SU-DHL-6 (cell line): Measurements from ENCODE around the gene KNDC1.
"Not testable (repeated sequence)": the region's sequence is repeated elsewhere in the genome, so short reads cannot be mapped to it uniquely, and the experiment has no call there.

Source experiments
- H2AFZ ChIP-seq: fragments of 200-600 bp; sonication (generic); 2 replicates; pipeline ENCODE4 v1.6.1; 2014; ENCODE audit warnings: low read depth, mild to moderate bottlenecking, moderate library complexity, mixed read lengths, antibody characterized with exemption, low read length; ENCODE audit not compliant: severe bottlenecking
- H3F3A ChIP-seq: fragments of 200-600 bp; shearing (Covaris generic); 2 replicates; pipeline ENCODE4 v1.6.0; 2016; ENCODE audit warnings: antibody characterized with exemption, mild to moderate bottlenecking; ENCODE audit not compliant: insufficient read depth
- H3K27ac ChIP-seq: fragments of 200-600 bp; sonication (generic); 2 replicates; pipeline ENCODE4 v1.5.1; 2016; ENCODE audit warnings: low read depth, mild to moderate bottlenecking, low read length, moderate library complexity, mixed read lengths
- H3K27me3 ChIP-seq: fragments of 200-600 bp; sonication (generic), shearing (Covaris generic); 2 replicates; pipeline ENCODE4 v1.6.0; 2014; ENCODE audit warnings: mild to moderate bottlenecking, low read length
- H3K36me3 ChIP-seq: fragments of 200-600 bp; sonication (generic); 2 replicates; pipeline ENCODE4 v1.6.1; 2014; ENCODE audit warnings: mild to moderate bottlenecking, low read length, mixed read lengths
- H3K4me2 ChIP-seq: fragments of 300-600, 200-600 bp; shearing (Covaris generic), sonication (generic); 2 replicates; pipeline ENCODE4 v1.6.0; 2014; ENCODE audit warnings: low read length, low read depth, mild to moderate bottlenecking; ENCODE audit not compliant: poor library complexity, severe bottlenecking
- H3K4me3 ChIP-seq: fragments of 200-600 bp; sonication (generic); 2 replicates; pipeline ENCODE4 v1.5.1; 2014; ENCODE audit warnings: antibody characterized with exemption, low read length, mild to moderate bottlenecking, mixed read lengths; ENCODE audit not compliant: insufficient read depth, poor library complexity, severe bottlenecking
- H3K79me2 ChIP-seq: fragments of 200-600 bp; sonication (generic); 2 replicates; pipeline ENCODE4 v1.6.1; 2014; ENCODE audit warnings: mild to moderate bottlenecking, low read length, moderate library complexity; ENCODE audit not compliant: insufficient read depth
- H3K9ac ChIP-seq: fragments of 200-600 bp; sonication (generic); 2 replicates; pipeline ENCODE4 v1.7.0; 2014; ENCODE audit warnings: mild to moderate bottlenecking, low read length
- H3K9me2 ChIP-seq: fragments of 200-600 bp; sonication (generic); replicated peaks from 2 replicates; pipeline ENCODE4 v1.6.1; 2014; ENCODE audit warnings: low read length; ENCODE audit not compliant: insufficient read depth
- H3K9me3 ChIP-seq: fragments of 200-600 bp; sonication (generic); 2 replicates; pipeline ENCODE4 v1.6.1; 2014; ENCODE audit warnings: low read length, mixed read lengths; ENCODE audit not compliant: insufficient read depth
- H4K20me1 ChIP-seq: fragments of 200-600 bp; sonication (generic); 2 replicates; pipeline ENCODE4 v1.6.1; 2014; ENCODE audit warnings: low read depth, mild to moderate bottlenecking, antibody characterized with exemption, low read length, moderate library complexity, mixed read lengths
- EZH2phosphoT487 ChIP-seq: fragments of 200-600 bp; sonication (generic), shearing (Covaris generic); conservative IDR thresholded peaks from 2 replicates; pipeline ENCODE4 v1.6.1; 2018; ENCODE audit warnings: mild to moderate bottlenecking, antibody characterized with exemption, low read length, moderate library complexity, mixed read lengths
- TF ChIP-seq, protein P1 (sequence below): fragments of 200-600 bp; sonication (generic); IDR thresholded peaks from one replicate; pipeline ENCODE4 v1.5.1; 2017; ENCODE audit warnings: antibody characterized with exemption, mild to moderate bottlenecking, low read length, moderate library complexity; ENCODE audit not compliant: insufficient read depth, poor library complexity, severe bottlenecking

KNDC1 gene

DNA sequence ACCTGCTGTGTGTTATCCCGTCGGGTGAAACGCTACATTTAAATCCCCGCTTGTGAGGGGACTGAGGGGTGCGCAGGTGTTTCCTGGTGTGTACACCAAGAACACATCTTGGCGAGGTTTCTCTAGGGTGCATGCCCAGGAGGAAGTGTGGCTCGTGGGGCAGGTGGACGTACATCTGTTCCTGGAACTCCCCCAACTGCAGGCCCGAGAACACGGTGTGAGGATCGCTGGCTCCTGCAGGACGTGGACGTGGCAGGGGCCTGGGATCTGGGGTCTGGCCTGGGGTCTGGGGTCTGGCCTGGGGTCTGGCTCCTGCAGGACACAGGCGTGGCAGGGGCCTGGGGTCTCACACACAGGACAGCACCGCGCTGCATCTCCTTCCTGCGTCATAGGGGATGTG, 10.1 kb downstream of the KNDC1 start:
- Histone ChIP-seq H3K79me2 (no peaks in the 10 kb centered on the region), H3K9me2 (no peaks in the 10 kb centered on the region), H3K27ac (no peak overlapping the region), H3K4me3 (no peak overlapping the region), H3K9ac (no peak overlapping the region), H3K27me3 (no peaks in the 10 kb centered on the region), H2AFZ (no peak overlapping the region), H3K9me3 (no peaks in the 10 kb centered on the region), H3K36me3 (no peaks in the 10 kb centered on the region), H3K4me2 (no peak overlapping the region), H3F3A (no peaks in the 10 kb centered on the region), H4K20me1 (no peaks in the 10 kb centered on the region)
- TF ChIP-seq, protein P1, sequence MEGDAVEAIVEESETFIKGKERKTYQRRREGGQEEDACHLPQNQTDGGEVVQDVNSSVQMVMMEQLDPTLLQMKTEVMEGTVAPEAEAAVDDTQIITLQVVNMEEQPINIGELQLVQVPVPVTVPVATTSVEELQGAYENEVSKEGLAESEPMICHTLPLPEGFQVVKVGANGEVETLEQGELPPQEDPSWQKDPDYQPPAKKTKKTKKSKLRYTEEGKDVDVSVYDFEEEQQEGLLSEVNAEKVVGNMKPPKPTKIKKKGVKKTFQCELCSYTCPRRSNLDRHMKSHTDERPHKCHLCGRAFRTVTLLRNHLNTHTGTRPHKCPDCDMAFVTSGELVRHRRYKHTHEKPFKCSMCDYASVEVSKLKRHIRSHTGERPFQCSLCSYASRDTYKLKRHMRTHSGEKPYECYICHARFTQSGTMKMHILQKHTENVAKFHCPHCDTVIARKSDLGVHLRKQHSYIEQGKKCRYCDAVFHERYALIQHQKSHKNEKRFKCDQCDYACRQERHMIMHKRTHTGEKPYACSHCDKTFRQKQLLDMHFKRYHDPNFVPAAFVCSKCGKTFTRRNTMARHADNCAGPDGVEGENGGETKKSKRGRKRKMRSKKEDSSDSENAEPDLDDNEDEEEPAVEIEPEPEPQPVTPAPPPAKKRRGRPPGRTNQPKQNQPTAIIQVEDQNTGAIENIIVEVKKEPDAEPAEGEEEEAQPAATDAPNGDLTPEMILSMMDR: no peak
- TF ChIP-seq EZH2phosphoT487: no peak

DNA sequence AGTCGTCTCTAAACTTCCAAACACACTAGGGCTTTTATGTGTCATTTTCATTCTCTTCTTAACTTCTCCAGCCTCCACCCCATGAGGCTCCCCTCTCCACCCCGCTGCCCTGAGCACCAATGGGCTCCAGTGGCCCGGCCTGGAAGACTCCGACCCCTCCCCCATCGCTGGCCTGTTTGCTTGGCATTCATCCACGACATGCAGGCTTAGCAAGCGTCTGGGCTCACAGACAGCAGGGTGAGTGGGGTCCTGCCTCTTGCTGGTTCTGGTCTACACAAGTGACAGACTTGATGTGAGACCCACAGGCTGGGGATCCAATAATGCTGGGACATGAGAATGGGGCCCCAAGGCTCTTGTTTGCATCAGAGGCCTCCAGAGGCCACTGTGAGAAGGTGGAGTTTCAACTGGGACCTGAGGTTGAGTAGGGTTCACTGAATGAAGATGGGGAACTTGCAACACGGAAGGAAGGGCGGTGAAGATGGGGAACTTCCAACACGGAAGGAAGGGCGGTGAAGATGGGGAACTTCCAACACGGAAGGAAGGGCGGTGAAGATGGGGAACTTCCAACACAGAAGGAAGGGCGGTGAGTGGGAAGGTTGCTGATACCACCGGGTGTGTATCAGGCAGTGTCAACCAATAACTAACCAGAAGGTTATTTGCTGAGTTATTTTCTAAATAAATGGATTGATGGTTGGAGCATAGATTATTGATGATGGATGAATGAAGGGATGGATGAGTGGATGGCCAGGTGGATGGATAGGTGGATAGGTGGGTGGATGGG, 14.0 kb downstream of the KNDC1 start:
- TF ChIP-seq, protein P1: no peak
- TF ChIP-seq EZH2phosphoT487: no peak
- peaks cover 12% of the 10 kb centered on the region; the same call in 1 of the 2 replicates for H3K9me3 ChIP-seq
- no peak overlapping the region for H3K9ac ChIP-seq
- H4K20me1 ChIP-seq: no peaks in the 10 kb centered on the region
- H3K9me2 ChIP-seq: no peaks in the 10 kb centered on the region
- no peaks in the 10 kb centered on the region for H3K79me2 ChIP-seq
- H2AFZ ChIP-seq: no peak overlapping the region
- H3K27ac ChIP-seq: no peak overlapping the region
- no peaks in the 10 kb centered on the region for H3K36me3 ChIP-seq
- no peaks in the 10 kb centered on the region for H3K27me3 ChIP-seq
- H3K4me3 ChIP-seq: no peak overlapping the region
- H3K4me2 ChIP-seq: no peak overlapping the region
- no peaks in the 10 kb centered on the region for H3F3A ChIP-seq

DNA sequence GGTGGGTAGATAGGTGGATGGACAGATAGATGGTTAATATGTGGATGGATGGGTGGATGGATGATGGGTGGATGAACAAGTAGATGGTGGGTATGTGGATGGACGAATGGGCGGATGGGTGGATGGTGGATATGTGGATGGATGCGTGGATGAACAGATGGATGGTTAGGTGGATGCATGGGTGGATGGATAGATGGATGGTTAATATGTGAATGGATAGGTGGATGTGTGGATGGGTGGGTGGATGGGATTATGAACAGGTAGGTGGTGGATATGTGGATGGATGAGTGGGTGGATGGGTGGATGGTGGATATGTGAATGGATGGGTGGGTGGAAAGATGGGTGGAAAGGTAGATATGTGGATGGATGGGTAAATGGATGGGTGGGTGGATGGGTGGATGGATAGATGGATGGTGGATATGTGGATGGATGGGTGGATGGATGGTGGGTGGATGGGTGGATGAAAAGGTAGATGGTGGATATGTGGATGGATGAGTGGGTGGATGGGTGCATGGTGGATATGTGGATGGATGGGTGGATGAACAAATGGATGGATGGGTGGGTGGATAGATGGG, 14.8 kb downstream of the KNDC1 start:
- TF ChIP-seq, protein P1: no peak
- TF ChIP-seq EZH2phosphoT487: no peak
- H3K27ac ChIP-seq: no peak overlapping the region
- H3K9me3 ChIP-seq: peaks cover 12% of the 10 kb centered on the region; the same call in 1 of the 2 replicates
- H4K20me1 ChIP-seq: no peaks in the 10 kb centered on the region
- H3K9me2 ChIP-seq: no peaks in the 10 kb centered on the region
- no peak overlapping the region for H3K4me3 ChIP-seq
- no peaks in the 10 kb centered on the region for H3F3A ChIP-seq
- H3K36me3 ChIP-seq: no peaks in the 10 kb centered on the region
- no peak overlapping the region for H3K4me2 ChIP-seq
- no peaks in the 10 kb centered on the region for H3K27me3 ChIP-seq
- no peaks in the 10 kb centered on the region for H3K79me2 ChIP-seq
- no peak overlapping the region for H3K9ac ChIP-seq
- H2AFZ ChIP-seq: no peak overlapping the region

DNA sequence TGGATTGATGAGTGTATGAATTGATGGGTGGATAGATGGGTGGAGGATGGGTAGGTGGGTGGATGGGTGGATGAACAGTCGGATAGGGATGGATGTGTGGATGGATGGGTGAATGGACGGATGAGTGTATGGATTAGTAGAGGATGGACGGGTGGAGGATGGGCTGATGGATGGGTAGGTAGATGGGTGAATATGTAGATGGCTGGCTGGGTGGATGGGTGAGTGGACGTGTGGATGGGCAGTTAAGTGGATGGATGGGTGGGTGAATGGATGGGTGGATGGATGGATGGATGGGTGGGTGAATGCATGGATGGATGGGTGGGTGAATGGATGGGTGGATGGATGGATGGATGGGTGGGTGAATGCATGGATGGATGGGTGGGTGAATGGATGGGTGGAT, 15.6 kb downstream of the KNDC1 start:
- not testable (repeated sequence) for H3K79me2 ChIP-seq, H3K9me2 ChIP-seq, H3K4me3 ChIP-seq, H3F3A ChIP-seq, H3K27ac ChIP-seq, H3K27me3 ChIP-seq, H3K4me2 ChIP-seq, H2AFZ ChIP-seq, H3K9ac ChIP-seq, H3K36me3 ChIP-seq, H4K20me1 ChIP-seq
- H3K9me3 ChIP-seq: peaks cover 12% of the 10 kb centered on the region; the same call in 1 of the 2 replicates
